HG02970 (cell line): ENCODE results near the gene PDLIM4.

ENCODE experiments used
- ATAC-seq: cut with Tn5 transposase; IDR thresholded peaks from one replicate; pipeline ENCODE4 v1.9.1; 2021; ENCODE audit warnings: mild to moderate bottlenecking, moderate library complexity, moderate number of reproducible peaks; ENCODE audit not compliant: unreplicated experiment, low FRiP score

Gene PDLIM4

GRCh38 chr5:132279801-132280200 is 22.3 kb downstream of the PDLIM4 start:
- ATAC-seq, result no peak

GRCh38 chr5:132280371-132281240 is 23.1 kb downstream of the PDLIM4 start:
- no peak for ATAC-seq

- no peak for ATAC-seq
Observed at GRCh38 chr5:132281856-132282614, 24.5 kb downstream of the PDLIM4 start.

- no peak for ATAC-seq
Observed at GRCh38 chr5:132283423-132284043, 26.0 kb downstream of the PDLIM4 start.

- ATAC-seq, result no peak
Observed at GRCh38 chr5:132289097-132289496, 31.6 kb downstream of the PDLIM4 start.

- no peak for ATAC-seq
Observed at GRCh38 chr5:132291026-132291425, 33.5 kb downstream of the PDLIM4 start.

GRCh38 chr5:132293066-132293991 is 35.8 kb downstream of the PDLIM4 start:
- ATAC-seq, result peak; percentile 35

GRCh38 chr5:132293992-132294727 is 36.7 kb downstream of the PDLIM4 start, which contains the start of gene SLC22A4:
Gene SLC22A4, plus strand, starts transcription at chr5:132294394. Its CDS starts 223 bp downstream, at chr5:132294617.
- ATAC-seq, result peak; percentile 54

GRCh38 chr5:132294728-132295504 is 37.4 kb downstream of the PDLIM4 start:
- ATAC-seq, result no peak

- ATAC-seq, result no peak
Observed at GRCh38 chr5:132295505-132296411, 38.3 kb downstream of the PDLIM4 start.

GRCh38 chr5:132296412-132297016 is 39.0 kb downstream of the PDLIM4 start:
- ATAC-seq, result no peak

GRCh38 chr5:132297211-132297940 is 39.9 kb downstream of the PDLIM4 start:
- no peak for ATAC-seq

GRCh38 chr5:132298298-132299212 is 41.1 kb downstream of the PDLIM4 start:
- ATAC-seq, result no peak

- no peak for ATAC-seq
Observed at GRCh38 chr5:132299917-132300316, 42.4 kb downstream of the PDLIM4 start.

- no peak for ATAC-seq
Observed at GRCh38 chr5:132300577-132301343, 43.3 kb downstream of the PDLIM4 start.
